ENCODE measurements around the gene C1QBP.

GRCh38 chr17:5391678-5392077, 47.3 kb downstream of the C1QBP start:
- TF ChIP-seq CTCF (IDR thresholded peaks at IDR 0.05; ENCODE audit: insufficient read depth, low read length, poor library complexity, severe bottlenecking) (no peak), EZH2phosphoT487 (conservative IDR thresholded peaks at IDR 0.05; ENCODE audit: low read length) (no peak)
